K562 (cell line): Measurements from ENCODE around the gene ALDH16A1. TPM values are rescaled to one million over a fixed set of nuclear protein-coding genes. Genes with fewer than 3 reads are reported as not detected.
A peak's percentile ranks its signal among the peaks of the same experiment; 100 is the strongest.

Experiments
- ATF2 ChIP-seq: sonication (generic); formaldehyde crosslinking; IDR thresholded peaks from 2 replicates; pipeline ENCODE4 v1.8.1; 2022; ENCODE audit warnings: missing genetic modification reagents
- ATF4 ChIP-seq: fragments of 450-650 bp; formaldehyde crosslinking; IDR thresholded peaks from 2 replicates; pipeline ENCODE4 v1.4.0; 2022; ENCODE audit warnings: mild to moderate bottlenecking, moderate library complexity
- CBX3 ChIP-seq, 2 experiments: IDR thresholded peaks; 1 replicate in 1 of 2; 2 replicates in 1 of 2; pipeline ENCODE4 v1.6.1; 2012; ENCODE audit warnings: inconsistent platforms in 2 of 2, low read length in 2 of 2, borderline replicate concordance in 1 of 2, control low read depth in 1 of 2
- CXXC5 ChIP-seq: fragments of 250-450 bp; sonication (Bioruptor Pico); IDR thresholded peaks from 2 replicates; pipeline ENCODE4 v1.8.0; 2022; ENCODE audit warnings: inconsistent platforms, mild to moderate bottlenecking, moderate library complexity
- EWSR1 ChIP-seq: fragments of 450-650 bp; IDR thresholded peaks from 2 replicates; pipeline ENCODE4 v1.6.1; 2018; ENCODE audit warnings: borderline replicate concordance, mild to moderate bottlenecking, low read depth, moderate library complexity; ENCODE audit not compliant: partially characterized antibody
- MYNN ChIP-seq, 2 experiments: sonication (generic); formaldehyde crosslinking in 1 of 2; IDR thresholded peaks; 2 replicates each; pipeline versions ENCODE4 v1.5.0 to v1.6.1; 2016 to 2020; ENCODE audit warnings: antibody characterized with exemption in 1 of 2, missing genetic modification reagents in 1 of 2
- NFE2 ChIP-seq: IDR thresholded peaks from 2 replicates; pipeline ENCODE4 v1.6.1; 2014; ENCODE audit warnings: antibody characterized with exemption, low read depth
- NR1H2 ChIP-seq: sonication (generic); formaldehyde crosslinking; IDR thresholded peaks from 2 replicates; pipeline ENCODE4 v1.4.0; 2020; ENCODE audit warnings: mild to moderate bottlenecking, missing genetic modification reagents
- PHF21A ChIP-seq: fragments of 450-650 bp; IDR thresholded peaks from 2 replicates; pipeline ENCODE4 v1.6.1; 2017; ENCODE audit warnings: low read depth, borderline replicate concordance
- POLR2B ChIP-seq: fragments of 450-650 bp; IDR thresholded peaks from 2 replicates; pipeline ENCODE4 v1.6.1; 2018; ENCODE audit warnings: low read depth; ENCODE audit not compliant: partially characterized antibody
- RBBP5 ChIP-seq: fragments of 200-600 bp; sonication (generic); IDR thresholded peaks from 2 replicates; pipeline ENCODE4 v1.6.1; 2012; ENCODE audit warnings: borderline replicate concordance, mild to moderate bottlenecking, low read length, control low read depth, inconsistent platforms; ENCODE audit not compliant: insufficient read depth, poor library complexity, severe bottlenecking
- SLC30A9 ChIP-seq: fragments of 250-450 bp; sonication (Bioruptor Pico); IDR thresholded peaks from 2 replicates; pipeline ENCODE4 v1.8.0; 2022; ENCODE audit warnings: mild to moderate bottlenecking, moderate library complexity
- SRF ChIP-seq, 2 experiments: fragments of 250-450, 450-650 bp in 1 of 2; sonication (Bioruptor Pico) in 1 of 2; sonication (generic) in 1 of 2; formaldehyde crosslinking; IDR thresholded peaks; 2 replicates each; pipeline versions ENCODE4 v1.5.0 to v1.5.1; 2020 to 2022; ENCODE audit warnings: mild to moderate bottlenecking in 1 of 2, missing genetic modification reagents in 1 of 2
- TAL1 ChIP-seq: fragments of 450-650 bp; IDR thresholded peaks from 2 replicates; pipeline ENCODE4 v1.6.1; 2016; ENCODE audit warnings: mild to moderate bottlenecking
- TCF3 ChIP-seq: sonication (generic); formaldehyde crosslinking; IDR thresholded peaks from 2 replicates; pipeline ENCODE4 v1.4.0; 2020; ENCODE audit warnings: mild to moderate bottlenecking, missing genetic modification reagents
- TCF7 ChIP-seq: sonication (generic); IDR thresholded peaks from 2 replicates; pipeline ENCODE4 v1.6.1; 2016; ENCODE audit warnings: antibody characterized with exemption, borderline replicate concordance
- TEAD2 ChIP-seq: fragments of 450-650 bp; IDR thresholded peaks from 2 replicates; pipeline ENCODE4 v1.6.1; 2016; ENCODE audit warnings: missing genetic modification characterization, control low read depth, missing compliant biosample characterization
- ZBTB17 ChIP-seq: fragments of 450-650 bp; formaldehyde crosslinking; IDR thresholded peaks from 2 replicates; pipeline ENCODE4 v1.4.0; 2020; ENCODE audit warnings: mild to moderate bottlenecking
- ZNF121 ChIP-seq: sonication (generic); formaldehyde crosslinking; conservative IDR thresholded peaks from 2 replicates; pipeline ENCODE4 v1.8.0; 2022; ENCODE audit warnings: missing genetic modification reagents
- ZNF133 ChIP-seq: fragments of 250-450 bp; sonication (Bioruptor Pico); IDR thresholded peaks from 2 replicates; pipeline ENCODE4 v1.4.0; 2020; ENCODE audit warnings: mild to moderate bottlenecking
- ZNF253 ChIP-seq: fragments of 250-450 bp; sonication (Bioruptor Pico); conservative IDR thresholded peaks from 2 replicates; pipeline ENCODE4 v1.6.1; 2021; ENCODE audit warnings: mild to moderate bottlenecking
- ZNF408 ChIP-seq: fragments of 250-450 bp; sonication (Bioruptor Pico); IDR thresholded peaks from 2 replicates; pipeline ENCODE4 v1.4.0; 2020; ENCODE audit warnings: low read depth, mild to moderate bottlenecking, moderate library complexity
- ZNF583 ChIP-seq: fragments of 250-450 bp; sonication (Bioruptor Pico); IDR thresholded peaks from 2 replicates; pipeline ENCODE4 v1.4.0; 2020
- polyA plus RNA-seq, 8 experiments: library from polyadenylated mRNA; depleted of rRNA in 4 of 8; stranded (reverse) in 5 of 8; unstranded in 3 of 8; fragments of >200 nt; fragmentation: Nextera tagmentation in 2 of 8; fragmentation: Illumina TruSeq in 1 of 8; extraction: Ambion mirVana in 2 of 8; extraction: Trizol in 1 of 8; gene quantifications; 2 replicates each; pipeline versions ENCODE4 v1.2.1 to v1.2.3, GENCODE V29; 2011 to 2014; ENCODE audit warnings: inconsistent platforms in 1 of 8, missing spikeins in 1 of 8
- total RNA-seq, 7 experiments: library from RNA; depleted of rRNA in 6 of 7; stranded (reverse); fragments of >200 nt in 6 of 7; fragmentation: Illumina TruSeq in 2 of 7; extraction: Trizol in 2 of 7; gene quantifications; 2 replicates each; pipeline versions ENCODE4 v1.2.1 to v1.2.3, GENCODE V29; 2011 to 2021; ENCODE audit warnings: low replicate concordance in 1 of 7
- TF ChIP-seq, protein P1 (sequence below), 2 experiments: fragments of 450-650 bp; IDR thresholded peaks; 2 replicates each; pipeline ENCODE4 v1.6.1; 2016

Gene ALDH16A1
- total and polyA plus RNA-seq, 9 of the 15 experiments (the other 6 are each of a cell fraction or from before 2014, with no cell fraction given) = 2.2 to 52.2 (median 7.6) TPM

DNA sequence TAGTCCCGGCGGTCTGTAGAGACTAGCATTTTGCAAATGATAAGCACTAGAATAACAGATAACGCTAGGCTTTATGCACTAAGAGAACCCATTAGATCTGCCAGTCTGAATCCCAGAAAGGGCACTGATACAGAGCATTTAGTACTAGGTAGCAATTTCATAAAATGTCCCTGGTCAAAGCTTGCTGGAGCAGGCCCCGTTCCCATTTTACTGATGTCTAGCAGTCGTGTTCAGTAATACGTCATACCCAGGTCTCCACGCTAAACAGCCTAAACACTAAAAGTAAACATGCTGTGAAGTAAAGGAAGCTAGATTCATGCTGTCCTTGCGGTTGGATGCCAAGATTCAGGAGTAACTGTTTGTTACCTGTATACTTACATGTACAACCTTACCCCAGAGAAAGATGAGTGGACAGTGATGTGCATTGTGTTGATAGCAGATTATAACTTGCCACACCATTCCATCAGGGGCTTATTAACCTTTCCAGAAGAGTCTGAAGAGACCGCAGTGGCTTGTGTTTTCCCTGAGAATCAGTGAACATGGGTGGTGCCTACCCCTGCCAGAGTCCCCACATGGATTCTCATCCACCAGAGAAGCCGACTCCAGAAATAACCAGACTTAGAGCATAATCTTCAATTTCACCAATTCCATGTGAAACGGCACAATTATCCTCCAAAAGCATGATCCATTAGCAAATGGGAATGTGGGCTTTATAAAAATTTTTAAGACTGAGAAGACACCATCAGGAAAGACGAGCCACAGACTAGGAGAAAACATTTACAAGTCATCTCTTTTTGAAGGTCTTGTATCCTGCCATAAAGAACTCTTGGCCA, 39.8 kb downstream of the ALDH16A1 start (continued):
- TF ChIP-seq ZBTB17 = no peak
- no peak for TF ChIP-seq ZNF408
- no peak for TF ChIP-seq TAL1
- no peak for TF ChIP-seq ATF2 (CRISPR knock-in tag)
- TF ChIP-seq, protein P1, sequence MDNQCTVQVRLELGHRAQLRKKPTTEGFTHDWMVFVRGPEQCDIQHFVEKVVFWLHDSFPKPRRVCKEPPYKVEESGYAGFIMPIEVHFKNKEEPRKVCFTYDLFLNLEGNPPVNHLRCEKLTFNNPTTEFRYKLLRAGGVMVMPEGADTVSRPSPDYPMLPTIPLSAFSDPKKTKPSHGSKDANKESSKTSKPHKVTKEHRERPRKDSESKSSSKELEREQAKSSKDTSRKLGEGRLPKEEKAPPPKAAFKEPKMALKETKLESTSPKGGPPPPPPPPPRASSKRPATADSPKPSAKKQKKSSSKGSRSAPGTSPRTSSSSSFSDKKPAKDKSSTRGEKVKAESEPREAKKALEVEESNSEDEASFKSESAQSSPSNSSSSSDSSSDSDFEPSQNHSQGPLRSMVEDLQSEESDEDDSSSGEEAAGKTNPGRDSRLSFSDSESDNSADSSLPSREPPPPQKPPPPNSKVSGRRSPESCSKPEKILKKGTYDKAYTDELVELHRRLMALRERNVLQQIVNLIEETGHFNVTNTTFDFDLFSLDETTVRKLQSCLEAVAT (IDR thresholded peaks at IDR 0.05) = no peak
- no peak for TF ChIP-seq ZNF121 (CRISPR knock-in tag)
- TF ChIP-seq TCF7 = no peak
- TF ChIP-seq ZNF253 (CRISPR knock-in tag) = peak; percentile 57; the same call in 1 of the 2 replicates
- TF ChIP-seq TEAD2 (tag) = no peak
- no peak for TF ChIP-seq NR1H2 (CRISPR knock-in tag)
- TF ChIP-seq SRF (CRISPR knock-in tag; IDR thresholded peaks at IDR 0.05) = no peak
- TF ChIP-seq ZNF133 (CRISPR knock-in tag) = no peak
- no peak for TF ChIP-seq PHF21A
- TF ChIP-seq EWSR1 = peak; percentile 96
- TF ChIP-seq MYNN (IDR thresholded peaks at IDR 0.05) = peak; percentile 89; the same call in 1 of the 2 replicates
- no peak for TF ChIP-seq MYNN (CRISPR knock-in tag; IDR thresholded peaks at IDR 0.05)
- no peak for TF ChIP-seq RBBP5
- TF ChIP-seq ZNF583 (CRISPR knock-in tag) = no peak
- no peak for TF ChIP-seq CXXC5 (CRISPR knock-in tag)
- peak; percentile 96 for TF ChIP-seq POLR2B
- TF ChIP-seq SLC30A9 (CRISPR knock-in tag) = no peak
- no peak for TF ChIP-seq CBX3 (IDR thresholded peaks at IDR 0.05; ENCODE audit: borderline replicate concordance in 1 of 2, low read length in 2 of 2)
- 0 out of 2 replicates have a peak, but pooled peaks have one; percentile 6 for TF ChIP-seq TCF3
- TF ChIP-seq ATF4 (CRISPR knock-in tag) = no peak
- TF ChIP-seq NFE2 = no peak
